RPMI7951 (cell line): ENCODE data around the gene NGRN. TPM values are rescaled to one million over a fixed set of nuclear protein-coding genes. Genes with fewer than 3 reads are reported as not detected.
"Not testable (repeated sequence)": the region's sequence is repeated elsewhere in the genome, so short reads cannot be mapped to it uniquely, and the experiment has no call there.

Experiments used
- DNase-seq: peaks from one replicate; pipeline ENCODE4 v3.0.0-alpha.2; 2012; ENCODE audit warnings: low read depth
- total RNA-seq: library from RNA; depleted of rRNA; stranded (reverse); fragments of >200 nt; shearing (Covaris generic); gene quantifications from 2 replicates; pipeline ENCODE4 v1.2.3, GENCODE V29; 2014

The NGRN gene
- total RNA-seq, 1 experiment from 2014 or later = 83.4 TPM

GRCh38 chr15:90234096-90234988 lies 31.1 kb upstream of the NGRN start, which contains the start of gene GDPGP1:
Gene GDPGP1, plus strand, starts transcription at chr15:90234209. Its CDS starts 6,700 bp downstream, at chr15:90240909.
- no peak for DNase-seq

DNA sequence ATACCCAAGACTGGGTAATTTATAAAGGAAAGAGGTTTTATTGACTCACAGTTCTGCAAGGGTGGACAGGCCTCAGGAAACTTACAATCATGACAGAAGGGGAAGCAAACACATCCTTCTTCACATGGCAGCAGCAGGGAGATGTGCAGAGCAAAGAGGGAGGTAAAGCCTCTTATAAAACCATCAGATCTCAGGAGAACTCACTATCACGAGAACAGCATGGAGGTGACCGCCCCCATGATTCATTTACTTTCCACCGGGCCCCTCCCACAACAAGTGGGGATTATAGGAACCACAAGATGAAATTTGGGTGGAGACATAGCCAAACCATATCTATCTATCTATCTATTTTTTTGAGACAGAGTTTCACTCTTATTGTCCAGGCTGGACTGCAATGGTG lies 26.1 kb upstream of the NGRN start:
- no peak for DNase-seq

DNA sequence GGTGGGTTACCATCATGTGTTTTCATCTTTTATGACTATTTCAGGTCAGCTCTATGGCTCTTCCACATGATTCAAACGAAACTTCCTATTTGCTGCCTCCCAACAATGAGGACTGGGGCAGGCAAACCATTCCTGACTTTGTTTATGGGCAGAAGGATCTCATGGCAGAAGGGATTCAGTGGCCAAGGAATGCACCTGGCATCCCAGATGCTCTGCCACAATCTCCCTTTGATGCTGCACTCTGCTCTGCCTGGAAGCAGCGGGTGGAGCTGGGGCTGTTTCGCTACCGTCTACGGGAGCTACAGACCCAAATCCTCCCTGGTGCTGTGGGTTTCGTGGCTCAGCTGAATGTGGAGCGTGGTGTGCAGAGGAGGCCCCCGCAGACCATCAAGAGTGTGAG lies 24.6 kb upstream of the NGRN start:
- DNase-seq = no peak

- DNase-seq = no peak
Observed at GRCh38 chr15:90241343-90242192, 23.9 kb upstream of the NGRN start.

DNA sequence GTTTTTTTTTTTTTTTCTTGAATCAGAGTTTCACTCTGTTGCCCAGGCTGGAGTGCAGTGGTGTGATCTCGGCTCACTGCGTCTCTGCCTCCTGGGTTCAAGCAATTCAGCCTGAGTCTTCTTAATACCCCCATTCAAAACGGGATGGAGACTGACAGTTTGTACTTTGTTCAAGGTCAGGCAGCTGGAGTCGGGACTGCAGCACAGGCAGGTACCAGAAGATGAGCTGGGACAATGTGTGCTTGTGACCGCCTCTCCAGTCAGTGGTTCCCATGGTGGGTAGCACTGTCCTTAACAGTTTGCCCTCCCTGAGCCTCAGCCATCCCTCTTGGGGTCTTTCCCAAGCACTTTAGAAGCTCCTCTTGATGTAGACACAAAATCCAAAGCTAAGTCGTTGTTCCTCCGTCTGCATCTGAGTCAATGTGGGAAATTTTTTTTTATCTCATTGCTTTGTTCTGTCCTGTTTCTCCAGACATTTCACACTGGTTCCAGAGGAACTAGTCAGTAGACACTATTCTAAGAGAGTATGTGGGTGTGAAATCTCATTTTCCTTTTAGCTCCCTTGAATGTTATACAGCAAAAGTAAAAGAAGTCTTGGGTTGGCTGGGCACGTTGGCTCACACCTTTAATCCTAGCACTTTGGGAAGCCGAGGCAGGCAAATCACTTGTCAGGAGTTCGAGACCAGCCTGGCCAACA lies 21.4 kb upstream of the NGRN start:
- DNase-seq = no peak

DNA sequence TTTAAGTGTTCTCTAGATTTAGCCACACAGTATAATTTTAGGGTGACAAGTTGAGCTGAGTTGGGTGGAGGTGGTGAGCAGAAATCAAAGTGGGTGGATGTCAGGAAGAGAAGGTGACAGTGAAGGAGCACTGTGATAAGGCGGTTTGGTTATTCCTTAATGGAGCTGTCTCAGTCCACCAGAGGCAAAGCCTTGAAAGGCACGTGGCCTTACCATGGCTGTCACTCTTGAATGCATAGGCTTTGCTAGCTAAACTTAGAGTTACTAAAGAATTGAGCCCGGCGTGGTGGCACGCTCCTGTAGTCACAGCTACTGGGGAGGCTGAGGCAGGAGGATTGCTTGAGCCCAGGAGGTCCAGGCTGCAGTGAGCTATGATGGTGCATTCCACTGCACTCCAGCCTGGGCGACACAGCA lies 16.7 kb upstream of the NGRN start:
- DNase-seq = no peak

GRCh38 chr15:90249203-90249863 lies 16.1 kb upstream of the NGRN start, which contains the start of gene TTLL13:
Gene TTLL13, plus strand, starts transcription at chr15:90249556. Its CDS starts 1,075 bp downstream, at chr15:90250631.
- DNase-seq = peak; percentile 90

GRCh38 chr15:90257776-90258175 lies 7.7 kb upstream of the NGRN start:
- DNase-seq = no peak

DNA sequence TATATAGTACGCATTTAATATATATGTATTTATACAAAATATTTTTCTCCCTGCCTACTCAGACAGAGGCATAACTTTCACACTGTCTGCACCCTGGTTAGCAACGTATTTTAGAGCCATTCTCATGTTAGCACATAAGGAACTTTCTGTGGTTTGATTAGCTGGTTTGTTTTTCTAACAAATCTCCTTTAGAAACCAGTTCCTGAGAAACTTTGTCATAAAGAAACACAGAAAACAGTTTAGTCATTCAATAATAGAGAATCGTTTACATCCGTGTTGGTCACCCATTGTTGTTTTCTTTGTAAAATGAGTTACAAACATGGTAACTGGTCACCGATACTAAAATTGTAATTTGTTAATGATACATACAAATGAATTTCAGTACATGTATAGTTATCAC lies 5.9 kb upstream of the NGRN start:
- no peak for DNase-seq

DNA sequence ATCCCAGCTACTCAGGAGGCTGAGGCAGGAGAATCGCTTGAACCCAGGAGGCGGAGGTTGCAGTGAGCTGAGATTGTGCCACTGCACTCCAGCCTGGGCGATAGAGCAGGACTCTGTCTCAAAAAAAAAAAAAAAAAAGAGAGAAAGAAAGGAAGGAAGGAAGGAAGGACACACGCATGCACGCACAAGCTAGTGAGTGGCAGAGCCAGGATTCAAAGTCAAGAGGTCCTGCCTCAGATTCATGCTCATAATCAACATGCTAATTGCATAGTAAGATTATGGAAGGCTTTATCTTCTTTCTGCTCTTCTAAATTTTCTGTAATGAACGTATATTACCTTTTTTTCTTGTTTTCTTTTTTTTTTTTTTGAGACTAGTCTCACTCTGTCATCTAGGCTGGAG lies 4.7 kb upstream of the NGRN start:
- DNase-seq = not testable (repeated sequence)

DNA sequence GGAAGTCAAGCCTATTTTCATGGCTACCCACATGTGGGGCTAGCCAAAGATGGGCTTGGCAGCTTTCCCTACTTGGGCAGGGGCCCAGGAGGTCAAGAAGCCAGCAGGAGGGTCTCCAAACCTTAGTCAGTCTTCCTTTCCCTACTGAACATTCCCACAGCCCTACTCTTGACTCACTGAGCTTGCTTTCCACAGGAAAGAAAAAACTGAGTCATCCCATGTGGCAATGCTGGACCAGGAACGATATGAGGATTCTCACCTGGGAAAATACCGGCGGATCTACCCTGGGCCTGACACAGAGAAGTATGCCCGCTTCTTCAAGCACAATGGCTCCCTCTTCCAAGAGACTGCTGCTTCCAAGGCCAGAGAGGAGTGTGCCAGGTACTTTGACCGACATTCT lies 3.7 kb upstream of the NGRN start:
- peak; percentile 45 for DNase-seq

GRCh38 chr15:90262426-90262825 lies 3.0 kb upstream of the NGRN start:
- DNase-seq = peak; percentile 21

GRCh38 chr15:90264671-90265070 lies 801 bp upstream of the NGRN start:
- DNase-seq = peak; percentile 53

DNA sequence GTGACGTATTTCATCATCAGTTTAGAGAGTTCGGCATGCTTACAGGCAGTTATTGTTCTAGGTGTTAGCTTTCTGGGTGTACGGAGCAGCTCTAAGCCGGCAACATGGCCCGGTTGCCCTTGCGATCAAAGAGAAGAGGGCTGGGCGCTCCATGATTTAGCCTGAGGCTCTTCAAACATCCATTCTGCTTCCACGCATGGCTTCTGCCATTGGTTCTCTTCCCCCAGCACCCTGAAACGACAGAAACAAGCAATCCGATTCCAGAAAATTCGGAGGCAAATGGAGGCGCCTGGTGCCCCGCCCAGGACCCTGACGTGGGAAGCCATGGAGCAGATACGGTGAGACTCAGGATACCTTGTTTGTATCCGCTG lies 574 bp downstream of the NGRN start:
- DNase-seq = peak; percentile 47

DNA sequence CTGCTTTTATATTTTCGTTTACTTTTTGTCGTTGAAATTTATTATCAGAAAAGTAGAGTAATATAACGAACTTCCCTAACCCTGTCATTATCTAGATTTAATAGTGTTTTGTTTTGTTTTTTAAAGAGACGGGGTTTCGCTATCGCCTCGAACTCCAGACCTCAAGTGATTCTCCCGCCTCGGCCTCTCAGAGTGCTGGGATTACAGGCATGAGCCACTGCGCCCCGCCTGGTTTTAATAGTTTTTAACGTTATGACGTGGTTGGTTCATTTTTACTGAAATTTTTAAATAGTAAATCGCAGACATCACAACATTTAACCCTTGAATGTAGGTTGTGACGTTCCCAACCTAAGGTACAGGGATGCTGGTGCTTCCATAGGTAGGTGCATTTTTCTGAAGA lies 1.0 kb downstream of the NGRN start:
- DNase-seq = no peak

DNA sequence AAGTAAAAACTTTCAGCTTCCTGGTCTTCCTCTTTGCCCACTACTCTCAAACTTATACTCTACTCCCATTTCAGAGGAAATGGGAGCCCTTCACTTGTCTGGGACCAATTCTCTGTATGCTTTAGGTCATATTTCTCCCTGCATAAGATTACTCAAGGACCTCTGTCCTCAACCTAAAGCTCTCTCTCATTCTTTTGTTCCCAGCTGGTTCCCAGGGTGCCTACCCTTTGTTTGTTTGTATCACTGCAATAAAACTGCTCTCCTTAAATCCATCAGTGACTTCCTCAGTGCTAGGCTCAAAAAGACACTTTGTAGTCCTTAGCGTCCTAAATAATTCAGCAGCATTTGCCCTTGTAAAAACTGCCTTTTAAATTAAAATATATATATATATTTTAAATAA lies 2.9 kb downstream of the NGRN start:
- no peak for DNase-seq

DNA sequence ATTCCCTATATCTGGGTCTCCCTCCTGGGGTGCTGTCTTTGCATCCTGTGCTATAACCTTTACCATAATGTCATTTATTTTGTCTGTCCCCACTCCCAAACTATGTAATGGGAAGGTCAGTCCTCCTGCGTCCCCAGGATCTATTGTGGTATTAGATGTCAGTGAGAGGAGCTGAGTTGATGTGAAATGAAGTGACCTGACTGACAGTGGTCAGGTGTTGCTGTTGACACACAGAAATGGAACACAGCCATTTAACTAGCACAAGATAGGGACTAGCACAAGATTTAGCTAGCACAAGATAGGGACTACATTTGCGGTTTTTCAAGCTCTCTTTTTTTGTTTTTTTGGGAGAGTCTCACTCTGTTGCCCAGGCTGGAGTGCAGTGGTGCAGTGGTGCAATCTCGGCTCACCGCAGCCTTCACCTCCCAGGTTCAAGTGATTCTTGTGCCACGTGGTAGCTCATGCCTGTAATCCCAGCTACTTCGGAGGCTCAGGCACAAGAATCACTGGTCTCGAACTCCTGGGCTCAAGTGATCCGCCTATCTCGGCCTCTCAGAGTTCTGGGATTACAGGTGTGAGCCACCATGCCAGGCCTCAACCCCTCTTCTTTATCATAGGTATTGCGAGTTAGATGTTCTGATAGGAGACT lies 5.2 kb downstream of the NGRN start:
- DNase-seq = no peak

DNA sequence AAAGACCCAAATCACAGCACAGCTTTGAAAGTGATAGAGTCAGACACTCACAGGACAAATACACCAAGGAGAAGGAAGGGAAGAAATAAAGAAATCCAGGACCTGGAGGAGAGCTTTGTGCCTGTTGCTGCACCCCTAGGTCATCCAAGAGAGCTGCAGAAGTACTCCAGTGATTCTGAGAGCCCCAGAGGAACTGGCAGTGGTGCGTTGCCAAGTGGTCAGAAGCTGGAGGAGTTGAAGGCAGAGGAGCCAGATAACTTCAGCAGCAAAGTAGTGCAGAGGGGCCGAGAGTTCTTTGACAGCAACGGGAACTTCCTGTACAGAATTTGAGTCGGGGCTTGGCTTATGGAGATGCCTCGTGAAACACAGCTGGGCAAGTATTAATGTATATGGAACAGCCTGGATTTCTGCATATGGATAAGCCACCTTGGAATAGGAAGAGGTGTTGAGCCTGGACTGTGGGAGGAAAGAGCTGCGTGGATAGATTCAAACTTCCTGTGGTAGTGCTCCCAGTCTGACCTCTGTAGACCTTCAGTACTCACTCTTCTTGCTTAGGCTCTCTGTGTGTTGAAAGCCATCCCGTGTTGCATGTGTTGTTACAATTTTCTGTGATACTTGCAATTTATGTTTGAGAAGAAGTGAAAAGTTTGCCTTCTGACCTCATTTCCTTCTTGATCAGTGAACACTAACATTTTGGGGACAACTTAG lies 6.1 kb downstream of the NGRN start:
- DNase-seq = no peak

- not testable (repeated sequence) for DNase-seq
Observed at GRCh38 chr15:90278467-90278866, 13.0 kb downstream of the NGRN start.

- not testable (repeated sequence) for DNase-seq
Observed at GRCh38 chr15:90280743-90281142, 15.3 kb downstream of the NGRN start.
